SK-N-SH (cell line): ENCODE data around the gene PEX3. TPM values are rescaled to one million over a fixed set of nuclear protein-coding genes. Genes with fewer than 3 reads are reported as not detected.

Experiments used
- CTCF ChIA-PET: fragments of 300-600, 350-600 bp; formaldehyde crosslinking; extraction: SDS; loops from one replicate; lab custom pipeline; 2021; lab: Yijun Ruan, JAX
- POLR2A ChIA-PET: fragments of 350-600 bp; sonication (Branson Sonifier 250); formaldehyde crosslinking; extraction: SDS; loops from one replicate; lab custom pipeline; 2020; ENCODE audit warnings: antibody characterized with exemption, inconsistent platforms; lab: Yijun Ruan, JAX
- DNase-seq: peaks from one replicate; pipeline ENCODE4 v3.0.0; 2012
- H2AFZ ChIP-seq: fragments of 200-600 bp; sonication (generic); 2 replicates; pipeline ENCODE4 v1.8.1; 2016; ENCODE audit warnings: antibody characterized with exemption, mild to moderate bottlenecking, low read depth
- H3F3A ChIP-seq: fragments of 200-600 bp; sonication (generic); replicated peaks from 2 replicates; pipeline ENCODE3; 2016; ENCODE audit warnings: antibody characterized with exemption, mild to moderate bottlenecking; ENCODE audit not compliant: insufficient read depth
- H3K27ac ChIP-seq, 2 experiments: fragments of 200-500 bp in 1 of 2; fragments of 200-600 bp in 1 of 2; sonication (Bioruptor generic) in 1 of 2; sonication (generic), shearing (Covaris generic) in 1 of 2; 2 replicates each; pipeline versions ENCODE4 v1.5.1 to v1.6.1; 2014 to 2016; ENCODE audit warnings: low read depth in 2 of 2, inconsistent platforms in 1 of 2, low read length in 1 of 2, mild to moderate bottlenecking in 1 of 2, mixed read lengths in 1 of 2
- H3K27me3 ChIP-seq: fragments of 200-600 bp; sonication (generic), shearing (Covaris generic); 2 replicates; pipeline ENCODE4 v1.6.1; 2016; ENCODE audit warnings: mixed run types; ENCODE audit not compliant: insufficient read depth
- H3K36me3 ChIP-seq, 2 experiments: fragments of 200-500 bp in 1 of 2; fragments of 200-600 bp in 1 of 2; sonication (Bioruptor generic) in 1 of 2; sonication (generic) in 1 of 2; replicated peaks in 1 of 2; 2 replicates each; pipeline versions ENCODE3 to v1.5.1; 2014 to 2016; ENCODE audit warnings: low read length in 1 of 2, mild to moderate bottlenecking in 1 of 2; ENCODE audit not compliant: insufficient read depth in 2 of 2, control insufficient read depth in 1 of 2
- H3K4me1 ChIP-seq, 2 experiments: fragments of 200-500 bp in 1 of 2; fragments of 200-600 bp in 1 of 2; sonication (Bioruptor generic) in 1 of 2; sonication (generic), shearing (Covaris generic) in 1 of 2; 2 replicates each; pipeline versions ENCODE4 v1.5.1 to v1.6.1; 2014 to 2016; ENCODE audit warnings: low read depth in 1 of 2, low read length in 1 of 2, mixed run types in 1 of 2; ENCODE audit not compliant: insufficient read depth in 2 of 2, control insufficient read depth in 1 of 2
- H3K4me2 ChIP-seq: fragments of 200-600 bp; sonication (generic), shearing (Covaris generic); 2 replicates; pipeline ENCODE4 v1.6.1; 2017; ENCODE audit warnings: mixed run types
- H3K4me3 ChIP-seq, 2 experiments: fragments of 200-500 bp in 1 of 2; fragments of 200-600 bp in 1 of 2; sonication (Bioruptor generic) in 1 of 2; sonication (generic), shearing (Covaris generic) in 1 of 2; 2 replicates each; pipeline versions ENCODE4 v1.5.1 to v1.8.1; 2014 to 2016; ENCODE audit warnings: low read depth in 2 of 2, inconsistent platforms in 1 of 2, low read length in 1 of 2, mild to moderate bottlenecking in 1 of 2, mixed read lengths in 1 of 2, moderate library complexity in 1 of 2
- H3K79me2 ChIP-seq: fragments of 200-600 bp; sonication (generic); 2 replicates; pipeline ENCODE4 v1.8.1; 2017; ENCODE audit warnings: mild to moderate bottlenecking; ENCODE audit not compliant: insufficient read depth
- H3K9ac ChIP-seq: fragments of 200-600 bp; sonication (generic); 2 replicates; pipeline ENCODE4 v1.6.1; 2017; ENCODE audit warnings: mixed run types
- H3K9me2 ChIP-seq: fragments of 200-600 bp; sonication (generic); 2 replicates; pipeline ENCODE4 v1.6.1; 2017; ENCODE audit warnings: mixed run types
- H3K9me3 ChIP-seq: fragments of 200-600 bp; sonication (generic); 2 replicates; pipeline ENCODE4 v1.6.1; 2017; ENCODE audit warnings: mixed run types, mild to moderate bottlenecking, moderate library complexity
- H4K20me1 ChIP-seq: fragments of 200-600 bp; sonication (generic); 2 replicates; pipeline ENCODE4 v1.6.1; 2017; ENCODE audit warnings: mild to moderate bottlenecking, mixed run types; ENCODE audit not compliant: insufficient read depth
- EZH2phosphoT487 ChIP-seq: fragments of 200-600 bp; sonication (generic); IDR thresholded peaks from 2 replicates; pipeline ENCODE4 v1.6.1; 2017; ENCODE audit warnings: low read depth, mixed run types, mild to moderate bottlenecking, antibody characterized with exemption, moderate library complexity, borderline replicate concordance
- FOSL2 ChIP-seq: IDR thresholded peaks from 2 replicates; pipeline ENCODE4 v1.4.0; 2012; ENCODE audit warnings: low read depth, mild to moderate bottlenecking, moderate library complexity, borderline replicate concordance
- GATA2 ChIP-seq: sonication (generic); formaldehyde crosslinking; IDR thresholded peaks from 2 replicates; pipeline ENCODE4 v1.5.0; 2020; ENCODE audit warnings: mild to moderate bottlenecking, missing genetic modification reagents
- MEF2A ChIP-seq: IDR thresholded peaks from 2 replicates; pipeline ENCODE4 v1.4.0; 2012; ENCODE audit warnings: low read depth, borderline replicate concordance
- RAD21 ChIP-seq: IDR thresholded peaks from 2 replicates; pipeline ENCODE4 v1.6.1; 2012; ENCODE audit warnings: mild to moderate bottlenecking, low read length
- RFX5 ChIP-seq: IDR thresholded peaks from 2 replicates; pipeline ENCODE4 v1.6.1; 2012; ENCODE audit warnings: mild to moderate bottlenecking, improper control_type of control experiment, low read length
- SIN3A ChIP-seq: IDR thresholded peaks from 2 replicates; pipeline ENCODE4 v1.6.1; 2012; ENCODE audit warnings: low read depth, mild to moderate bottlenecking, low read length, moderate library complexity, borderline replicate concordance
- SMC3 ChIP-seq: IDR thresholded peaks from 2 replicates; pipeline ENCODE4 v1.6.1; 2012; ENCODE audit warnings: low read depth, low read length, improper control_type of control experiment
- TAF1 ChIP-seq: IDR thresholded peaks from 2 replicates; pipeline ENCODE4 v1.6.1; 2012; ENCODE audit warnings: low read depth, mild to moderate bottlenecking, low read length, moderate library complexity, borderline replicate concordance
- TCF12 ChIP-seq: IDR thresholded peaks from 2 replicates; pipeline ENCODE4 v1.4.0; 2012
- WGBS: methylation state at CpG from one replicate; pipeline ENCODE4 v1.1.6; 2017; ENCODE audit warnings: low lambda C conversion rate; 5-methylcytosine and 5-hydroxymethylcytosine counted together
- polyA plus RNA-seq, 3 experiments: library from polyadenylated mRNA; depleted of rRNA; stranded (reverse); fragments of >200 nt; gene quantifications; 2 replicates each; pipeline ENCODE4 v1.2.3, GENCODE V29; 2012
- TF ChIP-seq, protein P1 (sequence below): IDR thresholded peaks from 2 replicates; pipeline ENCODE4 v1.4.0; 2012; ENCODE audit warnings: low read depth
- TF ChIP-seq, protein P2 (sequence below): fragments of 150-350 bp; IDR thresholded peaks from 2 replicates; pipeline ENCODE4 v1.6.1; 2016; ENCODE audit warnings: mild to moderate bottlenecking, low read depth, low read length

PEX3 gene
- polyA plus RNA-seq, 1 of the 3 experiments (the other 2 are of a cell fraction), result 14.1 TPM

DNA sequence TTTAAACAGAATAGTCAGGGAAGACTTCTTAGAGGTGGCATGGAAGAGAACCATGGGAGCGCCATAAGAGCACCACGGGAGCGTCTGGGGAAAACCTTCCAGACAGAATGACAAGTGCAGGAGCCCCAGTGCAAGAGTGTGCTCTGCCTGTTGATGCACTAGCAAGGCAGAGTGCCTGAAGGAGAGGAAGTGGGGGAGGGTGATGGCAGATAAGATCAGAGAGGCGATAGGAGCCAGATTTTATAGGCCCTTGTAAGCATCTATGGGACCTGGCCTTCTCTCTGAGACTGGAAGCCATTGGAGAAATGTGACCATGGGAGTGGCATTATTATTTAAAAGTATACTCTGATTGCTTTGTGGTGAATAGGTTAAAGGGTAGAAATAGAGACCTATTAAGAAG, 47.8 kb downstream of the PEX3 start:
- POLR2A ChIA-PET, result no interaction called here
- WGBS, result 83% methylated on average over 4 of the region's 4 CpGs
- H3K36me3 ChIP-seq, result peaks cover 34 to 68% of the 10 kb centered on the region in 2 experiments
- H3K9ac ChIP-seq, result no peak overlapping the region
- no peaks in the 10 kb centered on the region for H4K20me1 ChIP-seq
- peaks cover 0 to 3% of the 10 kb centered on the region in 2 experiments; a peak in 1 of 4 replicates for H3K4me1 ChIP-seq
- no peak overlapping the region for H3K27ac ChIP-seq
- no peak overlapping the region for H3K4me2 ChIP-seq
- TF ChIP-seq EZH2phosphoT487 (no peak), GATA2 (CRISPR knock-in tag) (peak; percentile 37; the same call in 1 of the 2 replicates), RFX5 (no peak), MEF2A (no peak), TCF12 (no peak)
- TF ChIP-seq, protein P1, sequence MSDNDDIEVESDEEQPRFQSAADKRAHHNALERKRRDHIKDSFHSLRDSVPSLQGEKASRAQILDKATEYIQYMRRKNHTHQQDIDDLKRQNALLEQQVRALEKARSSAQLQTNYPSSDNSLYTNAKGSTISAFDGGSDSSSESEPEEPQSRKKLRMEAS, result no peak
- TF ChIP-seq, protein P2, sequence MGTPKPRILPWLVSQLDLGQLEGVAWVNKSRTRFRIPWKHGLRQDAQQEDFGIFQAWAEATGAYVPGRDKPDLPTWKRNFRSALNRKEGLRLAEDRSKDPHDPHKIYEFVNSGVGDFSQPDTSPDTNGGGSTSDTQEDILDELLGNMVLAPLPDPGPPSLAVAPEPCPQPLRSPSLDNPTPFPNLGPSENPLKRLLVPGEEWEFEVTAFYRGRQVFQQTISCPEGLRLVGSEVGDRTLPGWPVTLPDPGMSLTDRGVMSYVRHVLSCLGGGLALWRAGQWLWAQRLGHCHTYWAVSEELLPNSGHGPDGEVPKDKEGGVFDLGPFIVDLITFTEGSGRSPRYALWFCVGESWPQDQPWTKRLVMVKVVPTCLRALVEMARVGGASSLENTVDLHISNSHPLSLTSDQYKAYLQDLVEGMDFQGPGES, result no peak
- peaks cover 4% of the 10 kb centered on the region for H3F3A ChIP-seq
- no peaks in the 10 kb centered on the region for H3K9me2 ChIP-seq
- no peak overlapping the region for H2AFZ ChIP-seq
- CTCF ChIA-PET, result no interaction called here
- no peaks in the 10 kb centered on the region for H3K27me3 ChIP-seq
- DNase-seq, result no peak
- no peak overlapping the region for H3K4me3 ChIP-seq
- no peaks in the 10 kb centered on the region for H3K79me2 ChIP-seq
- no peaks in the 10 kb centered on the region for H3K9me3 ChIP-seq

DNA sequence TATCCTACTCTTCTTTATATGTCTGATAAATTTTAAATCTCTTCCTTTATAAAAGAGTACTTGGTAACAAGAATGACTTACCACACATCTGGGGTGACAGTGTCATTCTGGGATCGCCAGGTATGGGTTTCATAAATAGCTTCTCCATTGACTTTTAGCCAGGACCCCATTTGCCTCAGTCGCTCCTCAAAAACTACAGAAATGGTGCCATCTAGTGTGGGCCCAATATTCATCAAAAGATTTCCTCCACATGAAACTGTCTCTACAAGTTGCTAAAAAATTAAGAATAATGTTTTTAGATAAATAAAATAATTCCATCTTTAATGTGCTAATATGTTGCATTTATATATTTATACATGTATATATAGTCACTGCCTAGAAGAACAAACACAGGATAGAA, 51.2 kb downstream of the PEX3 start:
- Histone ChIP-seq H3K27ac (no peak overlapping the region), H4K20me1 (no peaks in the 10 kb centered on the region), H3K9ac (no peak overlapping the region)
- 91% methylated on average over 2 of the region's 2 CpGs for WGBS
- peak; percentile 34 for TF ChIP-seq RAD21
- TF ChIP-seq SIN3A, result no peak
- TF ChIP-seq SMC3, result no peak
- TF ChIP-seq FOSL2, result no peak
- TF ChIP-seq, protein P1, result no peak
- TF ChIP-seq MEF2A, result no peak
- no peak for TF ChIP-seq TAF1
- TF ChIP-seq, all 33 proteins: peak for 1
- Histone ChIP-seq H3F3A (peaks cover 4% of the 10 kb centered on the region), H3K9me3 (no peaks in the 10 kb centered on the region), H3K36me3 (peaks cover 36 to 60% of the 10 kb centered on the region in 2 experiments), H3K79me2 (no peaks in the 10 kb centered on the region), H2AFZ (no peak overlapping the region), H3K27me3 (no peaks in the 10 kb centered on the region), H3K4me3 (no peak overlapping the region), H3K4me2 (no peak overlapping the region), H3K4me1 (peaks cover 0 to 3% of the 10 kb centered on the region in 2 experiments; a peak in 1 of 4 replicates), H3K9me2 (no peaks in the 10 kb centered on the region)
- ChIA-PET CTCF (interaction anchor here (0.6 to 1.1 kb wide), 3 partner anchors 9 to 21 kb away, joined by 3 read pairs; no protein-coding TSS in a partner anchor), POLR2A (no interaction called here)
- DNase-seq, result no peak
